ENCODE data around the gene GRIA1.
"Not testable (repeated sequence)": the region's sequence is repeated elsewhere in the genome, so short reads cannot be mapped to it uniquely, and the experiment has no call there.

GRIA1 gene

GRCh38 chr5:153718713-153719112, 228.2 kb downstream of the GRIA1 start:
- no peak for DNase-seq (ENCODE audit: low read depth)

GRCh38 chr5:153719324-153719723, 228.9 kb downstream of the GRIA1 start:
- DNase-seq (ENCODE audit: low read depth), result no peak

- DNase-seq (ENCODE audit: low read depth), result not testable (repeated sequence)
These were observed 232.6 kb downstream of the GRIA1 start for GRCh38 chr5:153723022-153723610.

GRCh38 chr5:153742060-153742459, 251.6 kb downstream of the GRIA1 start:
- no peak for DNase-seq (ENCODE audit: low read depth)

GRCh38 chr5:153744751-153745150, 254.3 kb downstream of the GRIA1 start:
- no peak for DNase-seq (ENCODE audit: low read depth)

- no peak for DNase-seq (ENCODE audit: low read depth)
These were observed 255.4 kb downstream of the GRIA1 start for GRCh38 chr5:153745778-153746395.

- DNase-seq (ENCODE audit: low read depth), result no peak
These were observed 256.0 kb downstream of the GRIA1 start for GRCh38 chr5:153746440-153746839.

GRCh38 chr5:153748823-153749222, 258.4 kb downstream of the GRIA1 start:
- DNase-seq (ENCODE audit: low read depth), result no peak

- DNase-seq (ENCODE audit: low read depth), result no peak
These were observed 259.5 kb downstream of the GRIA1 start for GRCh38 chr5:153749960-153750359.

GRCh38 chr5:153751251-153751650, 260.8 kb downstream of the GRIA1 start:
- DNase-seq (ENCODE audit: low read depth), result no peak

GRCh38 chr5:153752890-153753289, 262.4 kb downstream of the GRIA1 start:
- DNase-seq (ENCODE audit: low read depth), result no peak

- DNase-seq (ENCODE audit: low read depth), result no peak
These were observed 263.4 kb downstream of the GRIA1 start for GRCh38 chr5:153753645-153754432.

- DNase-seq (ENCODE audit: low read depth), result no peak
These were observed 265.5 kb downstream of the GRIA1 start for GRCh38 chr5:153755913-153756500.

- DNase-seq (ENCODE audit: low read depth), result no peak
These were observed 266.1 kb downstream of the GRIA1 start for GRCh38 chr5:153756540-153756939.

GRCh38 chr5:153765987-153766386, 275.5 kb downstream of the GRIA1 start:
- DNase-seq (ENCODE audit: low read depth), result no peak

GRCh38 chr5:153767221-153768188, 277.0 kb downstream of the GRIA1 start:
- DNase-seq (ENCODE audit: low read depth), result no peak

GRCh38 chr5:153770066-153770465, 279.6 kb downstream of the GRIA1 start:
- no peak for DNase-seq (ENCODE audit: low read depth)

- no peak for DNase-seq (ENCODE audit: low read depth)
These were observed 284.2 kb downstream of the GRIA1 start for GRCh38 chr5:153774686-153775085.

GRCh38 chr5:153775923-153776322, 285.5 kb downstream of the GRIA1 start:
- DNase-seq (ENCODE audit: low read depth), result no peak

- no peak for DNase-seq (ENCODE audit: low read depth)
These were observed 287.5 kb downstream of the GRIA1 start for GRCh38 chr5:153777681-153778581.

- DNase-seq (ENCODE audit: low read depth), result no peak
These were observed 289.4 kb downstream of the GRIA1 start for GRCh38 chr5:153779836-153780235.
